ENCODE results near the gene LRBA. TPM values are rescaled to one million over a fixed set of nuclear protein-coding genes. Genes with fewer than 3 reads are reported as not detected.

The LRBA gene
- total RNA-seq, 1 donor from 2014 or later: 28.2 TPM

- TF ChIP-seq CTCF (conservative IDR thresholded peaks at IDR 0.05): no peak
- no peak overlapping the region for H3K27ac Mint-ChIP-seq (ENCODE audit: unreplicated experiment)
- H3K27me3 Mint-ChIP-seq (ENCODE audit: low read depth): no peaks in the 10 kb centered on the region
- peak overlapping the region; percentile 65 for H3K4me3 Mint-ChIP-seq
- peaks cover 29% of the 10 kb centered on the region for H3K4me1 Mint-ChIP-seq
- DNase-seq (ENCODE audit: low read depth, low spot score): no peak
- H3K9me3 Mint-ChIP-seq: no peaks in the 10 kb centered on the region
- peaks cover 36% of the 10 kb centered on the region for H3K36me3 Mint-ChIP-seq (ENCODE audit: low read depth)
Observed at GRCh38 chr4:150252741-150253140, 762.3 kb downstream of the LRBA start.

- Mint-ChIP-seq H3K4me3 (peak overlapping the region; percentile 65), H3K9me3 (no peaks in the 10 kb centered on the region), H3K4me1 (peaks cover 29% of the 10 kb centered on the region), H3K27ac (ENCODE audit: unreplicated experiment) (no peak overlapping the region), H3K27me3 (ENCODE audit: low read depth) (no peaks in the 10 kb centered on the region), H3K36me3 (ENCODE audit: low read depth) (peaks cover 39% of the 10 kb centered on the region)
- DNase-seq (ENCODE audit: low read depth, low spot score): no peak
- TF ChIP-seq CTCF (conservative IDR thresholded peaks at IDR 0.05): no peak
Observed at GRCh38 chr4:150252306-150252705, 762.8 kb downstream of the LRBA start.

- peak overlapping the region; percentile 65 for H3K4me3 Mint-ChIP-seq
- H3K27ac Mint-ChIP-seq (ENCODE audit: unreplicated experiment): peak overlapping the region; percentile 81
- peaks cover 44% of the 10 kb centered on the region for H3K36me3 Mint-ChIP-seq (ENCODE audit: low read depth)
- H3K4me1 Mint-ChIP-seq: peaks cover 25% of the 10 kb centered on the region
- DNase-seq (ENCODE audit: low read depth, low spot score): no peak
- H3K27me3 Mint-ChIP-seq (ENCODE audit: low read depth): no peaks in the 10 kb centered on the region
- TF ChIP-seq CTCF (conservative IDR thresholded peaks at IDR 0.05): no peak
- no peaks in the 10 kb centered on the region for H3K9me3 Mint-ChIP-seq
Observed at GRCh38 chr4:150251752-150252190, 763.3 kb downstream of the LRBA start.

GRCh38 chr4:150250998-150251651 is 764.0 kb downstream of the LRBA start:
- no peak overlapping the region for H3K4me3 Mint-ChIP-seq
- DNase-seq (ENCODE audit: low read depth, low spot score): no peak
- no peak for TF ChIP-seq CTCF (conservative IDR thresholded peaks at IDR 0.05)
- H3K36me3 Mint-ChIP-seq (ENCODE audit: low read depth): peaks cover 42% of the 10 kb centered on the region
- no peaks in the 10 kb centered on the region for H3K9me3 Mint-ChIP-seq
- no peak overlapping the region for H3K27ac Mint-ChIP-seq (ENCODE audit: unreplicated experiment)
- H3K27me3 Mint-ChIP-seq (ENCODE audit: low read depth): no peaks in the 10 kb centered on the region
- peaks cover 18% of the 10 kb centered on the region for H3K4me1 Mint-ChIP-seq

- Mint-ChIP-seq H3K4me3 (no peak overlapping the region), H3K9me3 (no peaks in the 10 kb centered on the region), H3K36me3 (ENCODE audit: low read depth) (peaks cover 44% of the 10 kb centered on the region), H3K27ac (ENCODE audit: unreplicated experiment) (no peak overlapping the region), H3K27me3 (ENCODE audit: low read depth) (no peaks in the 10 kb centered on the region), H3K4me1 (peaks cover 15% of the 10 kb centered on the region)
- DNase-seq (ENCODE audit: low read depth, low spot score): no peak
- TF ChIP-seq CTCF (conservative IDR thresholded peaks at IDR 0.05): no peak
Observed at GRCh38 chr4:150250293-150250997, 764.6 kb downstream of the LRBA start.
